ENCODE results near the gene SMPD3. TPM values are rescaled to one million over a fixed set of nuclear protein-coding genes. Genes with fewer than 3 reads are reported as not detected.

Gene SMPD3
- total and polyA plus RNA-seq, 8 donors: 0.79 to 3.7 (median 2.8) TPM

- Histone ChIP-seq H3K9me3 (no peaks in the 10 kb centered on the region), H3K36me3 (no peaks in the 10 kb centered on the region), H3K27me3 (no peaks in the 10 kb centered on the region), H3K4me3 (no peak overlapping the region), H3K4me1 (peaks cover 3 to 6% of the 10 kb centered on the region in 2 donors), H3K27ac (no peak overlapping the region)
- intact Hi-C loops (cut with DNase I): no loop called here
- peak in 1 of 4 donors; percentile 17 for DNase-seq
- TF ChIP-seq CTCF (IDR thresholded peaks at IDR 0.05): no peak
- ATAC-seq: no peak
Observed at GRCh38 chr16:68412061-68412460, 36.2 kb downstream of the SMPD3 start.

- Histone ChIP-seq H3K4me1 (peaks cover 0 to 6% of the 10 kb centered on the region in 2 donors), H3K4me3 (no peak overlapping the region), H3K27ac (no peak overlapping the region), H3K9me3 (no peaks in the 10 kb centered on the region), H3K27me3 (no peaks in the 10 kb centered on the region), H3K36me3 (no peaks in the 10 kb centered on the region)
- intact Hi-C loops (cut with DNase I): no loop called here
- no peak for TF ChIP-seq CTCF (IDR thresholded peaks at IDR 0.05)
- peak in 1 of 4 donors; percentile 11 for DNase-seq
- no peak for ATAC-seq
Observed at GRCh38 chr16:68411086-68411485, 37.2 kb downstream of the SMPD3 start.

- intact Hi-C loops (cut with DNase I): no loop called here
- no peak for TF ChIP-seq CTCF (IDR thresholded peaks at IDR 0.05)
- H3K9me3 ChIP-seq: no peaks in the 10 kb centered on the region
Observed at GRCh38 chr16:68408967-68409366, 39.3 kb downstream of the SMPD3 start.

DNA sequence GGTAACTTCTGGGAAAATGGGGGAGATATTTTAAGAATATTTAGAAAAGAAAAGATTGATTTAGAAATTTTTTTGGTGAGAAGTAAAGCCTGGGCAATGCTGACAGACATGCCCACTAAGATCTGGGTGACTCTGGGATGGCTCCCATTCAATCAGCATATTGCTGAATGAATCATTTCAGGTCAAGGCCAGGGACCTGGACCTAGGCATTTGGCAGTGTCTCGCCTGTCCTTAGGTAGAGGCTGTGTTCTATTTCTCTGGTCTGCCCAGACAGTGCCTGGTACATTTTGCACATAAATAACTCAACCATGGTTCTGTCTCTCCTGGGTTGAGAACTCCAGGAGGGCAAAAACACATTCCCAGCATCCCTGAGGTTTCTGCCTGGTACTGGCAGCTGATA is 39.9 kb downstream of the SMPD3 start:
- no peak for ATAC-seq
- intact Hi-C loops (cut with DNase I): no loop called here

More at GRCh38 chr16:68408967-68409366, 39.3 kb downstream of the SMPD3 start:
- ATAC-seq: no peak
- peaks cover 0 to 6% of the 10 kb centered on the region in 2 donors for H3K4me1 ChIP-seq
- H3K4me3 ChIP-seq: no peak overlapping the region
- no peaks in the 10 kb centered on the region for H3K27me3 ChIP-seq
- no peak overlapping the region for H3K27ac ChIP-seq
- H3K36me3 ChIP-seq: no peaks in the 10 kb centered on the region
- DNase-seq: peak in 1 of 4 donors; percentile 0

More for the DNA sequence above, 39.9 kb downstream of the SMPD3 start:
- peaks cover 0 to 6% of the 10 kb centered on the region in 2 donors for H3K4me1 ChIP-seq
- no peak for TF ChIP-seq CTCF (IDR thresholded peaks at IDR 0.05)
- H3K27ac ChIP-seq: no peak overlapping the region
- no peak overlapping the region for H3K4me3 ChIP-seq
- H3K9me3 ChIP-seq: no peaks in the 10 kb centered on the region
- H3K36me3 ChIP-seq: no peaks in the 10 kb centered on the region
- DNase-seq: no peak
- no peaks in the 10 kb centered on the region for H3K27me3 ChIP-seq
